GM19452 (cell line): ENCODE results near the gene AKAP13.
A peak's percentile ranks its signal among the peaks of the same experiment; 100 is the strongest.

ENCODE experiments used
- ATAC-seq: cut with Tn5 transposase; IDR thresholded peaks from one replicate; pipeline ENCODE4 v1.9.1; 2021; ENCODE audit not compliant: unreplicated experiment

AKAP13 gene

GRCh38 chr15:85615930-85616329 is 235.5 kb downstream of the AKAP13 start:
- peak; percentile 65 for ATAC-seq

GRCh38 chr15:85616549-85617110 is 236.2 kb downstream of the AKAP13 start:
- no peak for ATAC-seq

GRCh38 chr15:85618228-85618505 is 237.8 kb downstream of the AKAP13 start:
- no peak for ATAC-seq

DNA sequence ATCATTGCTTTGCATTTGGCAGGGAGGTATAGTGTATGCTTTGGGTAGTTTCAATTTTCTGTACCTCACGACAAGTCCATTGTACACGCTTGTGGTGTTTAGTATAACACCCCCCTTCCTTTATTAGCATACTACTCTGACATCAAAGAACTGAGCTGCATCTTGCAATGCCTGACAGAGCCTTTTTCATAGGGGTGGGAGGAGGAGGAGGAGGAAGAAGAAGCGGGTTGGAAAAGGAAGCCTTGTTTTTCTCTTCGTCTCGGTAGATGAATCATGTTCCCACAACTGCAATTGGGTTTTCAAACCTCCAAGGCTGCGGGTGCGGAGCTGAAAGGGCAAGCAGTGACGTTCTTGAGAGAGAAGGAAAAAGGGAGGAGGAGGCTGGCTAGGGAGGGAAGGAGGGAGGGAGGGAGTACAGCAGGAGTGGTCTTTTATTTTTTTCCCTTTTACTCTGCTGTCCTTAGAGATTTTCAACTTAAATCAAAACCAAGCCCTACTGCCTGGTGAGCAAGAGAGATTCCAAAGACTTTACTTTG is 238.6 kb downstream of the AKAP13 start:
- ATAC-seq: no peak

GRCh38 chr15:85619992-85620689 is 239.7 kb downstream of the AKAP13 start:
- ATAC-seq: no peak

DNA sequence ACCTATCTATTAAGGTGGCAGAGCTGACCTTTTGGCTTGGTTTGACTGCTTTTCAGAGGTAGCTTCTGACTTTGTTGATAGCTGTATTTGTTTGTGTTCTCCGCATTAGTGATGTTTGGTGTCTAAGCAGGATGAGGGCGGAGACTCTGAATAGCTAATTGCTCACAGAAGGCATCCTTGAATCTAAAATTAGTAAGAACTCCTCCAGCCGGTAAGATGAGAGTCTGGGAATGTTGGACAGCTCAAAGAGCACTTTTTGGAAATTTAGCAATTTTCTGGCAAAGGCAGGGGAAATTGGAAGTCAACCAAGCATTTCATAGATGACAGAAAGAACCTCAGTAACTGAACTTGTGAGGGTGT is 240.3 kb downstream of the AKAP13 start:
- ATAC-seq: no peak

DNA sequence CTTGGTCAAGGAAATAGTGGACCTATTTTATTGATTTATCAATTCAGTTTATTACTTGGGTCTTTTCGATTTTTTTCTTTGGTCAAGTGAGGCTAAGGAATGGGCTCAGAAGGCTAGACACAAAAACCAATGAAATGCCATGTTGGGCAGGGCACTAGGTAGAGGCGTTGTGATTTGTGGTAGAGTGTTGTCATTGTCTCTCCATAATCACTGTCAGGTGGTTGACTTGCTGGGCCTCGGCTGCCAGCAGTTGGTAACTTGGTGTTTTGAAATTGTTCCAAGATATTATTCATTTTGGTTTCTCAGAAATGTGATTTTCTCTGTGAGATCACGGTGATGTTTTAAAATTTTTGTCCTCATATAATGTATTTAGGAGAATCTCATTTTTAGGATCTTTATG is 240.7 kb downstream of the AKAP13 start:
- ATAC-seq: no peak

DNA sequence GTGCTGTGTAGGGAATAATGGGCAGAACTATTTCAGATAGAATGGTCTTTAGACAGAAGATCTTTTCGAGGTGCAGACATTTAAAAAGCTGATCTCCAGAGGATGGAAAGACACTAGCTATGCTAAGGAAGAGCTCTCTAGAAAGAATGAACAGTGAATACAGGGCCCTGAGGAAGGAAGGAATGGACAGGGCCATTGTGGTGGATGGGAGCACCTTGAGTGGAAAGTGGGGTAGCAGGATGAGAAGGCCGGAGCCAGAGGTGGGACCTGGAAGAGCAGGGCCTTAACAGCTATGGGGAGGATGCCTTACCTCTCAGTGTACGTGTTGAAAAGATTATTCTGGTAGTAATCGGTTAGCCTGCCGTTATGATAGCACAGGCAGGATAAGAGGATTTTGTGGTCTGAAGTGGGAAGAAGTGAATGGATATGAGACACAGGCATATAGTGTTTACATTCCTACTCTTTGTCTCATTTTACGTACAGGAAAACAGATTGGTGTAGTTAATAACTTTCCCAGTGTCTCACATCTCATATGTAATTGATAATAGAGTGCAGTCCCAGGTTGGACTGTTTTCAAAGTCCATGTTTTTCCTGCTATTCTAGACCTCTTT is 241.9 kb downstream of the AKAP13 start:
- ATAC-seq: no peak

DNA sequence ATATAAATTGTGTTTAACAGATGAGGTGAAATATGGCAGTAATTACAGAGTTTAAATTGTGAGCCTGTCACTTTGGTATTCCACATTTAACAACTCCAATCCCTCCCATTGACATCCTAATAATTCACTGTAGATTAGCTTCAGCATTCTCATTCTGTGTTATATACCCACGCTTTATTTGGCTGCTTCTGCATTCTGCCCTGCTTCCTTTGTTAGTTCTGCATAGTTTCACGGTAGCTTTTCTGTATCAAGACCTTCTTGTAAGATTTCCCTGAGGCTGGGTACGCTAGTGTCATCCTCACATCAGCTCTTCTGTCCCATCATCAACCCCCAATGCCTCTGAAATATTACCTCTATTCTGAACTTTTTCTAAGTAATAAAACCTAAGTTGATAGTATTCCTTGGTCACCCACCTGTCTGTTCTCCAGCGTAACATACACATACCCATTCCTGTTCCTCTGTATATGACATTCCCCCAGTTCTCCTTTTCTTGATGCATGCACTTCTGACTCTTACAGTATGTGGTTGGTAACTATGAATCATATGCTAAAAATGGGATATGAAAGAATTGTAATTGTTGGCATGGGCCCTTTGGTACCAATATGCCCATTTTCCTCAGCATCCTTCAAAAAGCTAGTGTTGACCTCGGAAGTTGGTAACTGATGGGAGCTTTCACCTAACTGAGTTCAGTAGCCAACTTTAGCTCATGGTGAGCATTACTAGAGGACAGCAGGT is 243.1 kb downstream of the AKAP13 start:
- no peak for ATAC-seq

- no peak for ATAC-seq
Measured at GRCh38 chr15:85624291-85624801, 243.9 kb downstream of the AKAP13 start.

- peak; percentile 26 for ATAC-seq
Measured at GRCh38 chr15:85625166-85625830, 244.9 kb downstream of the AKAP13 start.

- peak; percentile 82 for ATAC-seq
Measured at GRCh38 chr15:85625856-85626255, 245.5 kb downstream of the AKAP13 start.

DNA sequence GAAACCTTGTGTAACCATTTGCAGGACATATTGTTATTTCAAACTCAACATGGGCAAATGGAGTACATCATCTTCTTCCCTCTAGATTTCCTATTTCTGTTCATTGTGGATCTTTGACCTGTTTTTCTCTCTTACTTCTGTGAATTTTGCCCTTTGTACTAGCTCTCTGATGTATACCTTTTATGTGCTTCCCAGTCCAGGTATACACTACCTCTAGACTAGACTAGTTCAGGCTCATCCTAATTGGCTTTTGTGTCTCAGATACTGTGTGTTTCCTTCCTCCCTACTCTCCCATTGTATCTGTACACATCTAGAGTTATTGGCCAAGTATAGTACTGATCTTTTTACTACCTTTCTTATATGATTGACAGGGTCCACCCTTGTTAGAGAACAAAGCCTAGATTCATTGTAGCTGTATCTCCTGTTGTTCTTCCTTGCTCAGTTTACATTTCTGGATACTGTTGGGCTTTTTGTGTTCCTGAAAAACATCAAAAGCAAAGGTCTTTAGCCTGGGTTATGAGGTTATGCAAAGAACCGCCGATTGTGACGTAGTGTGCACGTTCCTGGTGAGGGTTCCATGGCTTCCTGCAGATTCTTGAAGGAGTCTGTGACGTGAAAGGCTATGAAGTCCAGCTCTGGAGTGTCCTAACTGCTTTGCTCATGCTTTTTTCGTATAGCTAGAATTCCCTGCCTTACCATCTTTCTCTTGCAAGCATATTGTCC is 247.0 kb downstream of the AKAP13 start:
- ATAC-seq: no peak

GRCh38 chr15:85630311-85630710 is 249.9 kb downstream of the AKAP13 start:
- ATAC-seq: no peak

- no peak for ATAC-seq
Measured at GRCh38 chr15:85631018-85631417, 250.6 kb downstream of the AKAP13 start.

GRCh38 chr15:85632014-85632413 is 251.6 kb downstream of the AKAP13 start:
- no peak for ATAC-seq

- ATAC-seq: no peak
Measured at GRCh38 chr15:85633859-85634258, 253.5 kb downstream of the AKAP13 start.

- no peak for ATAC-seq
Measured at GRCh38 chr15:85636351-85636750, 255.9 kb downstream of the AKAP13 start.

- peak; percentile 74 for ATAC-seq
Measured at GRCh38 chr15:85639752-85640381, 259.5 kb downstream of the AKAP13 start.

GRCh38 chr15:85642065-85642692 is 261.8 kb downstream of the AKAP13 start:
- ATAC-seq: no peak
